IPS-18a (cell line): ENCODE measurements around the gene CD83.

Experiments
- H3K27ac ChIP-seq: one replicate; pipeline ENCODE4 v1.5.1; 2013; ENCODE audit warnings: low read length
- H3K27me3 ChIP-seq: one replicate; pipeline ENCODE4 v1.6.1; 2013; ENCODE audit warnings: mild to moderate bottlenecking, low read length; ENCODE audit not compliant: control insufficient read depth, insufficient read depth
- H3K36me3 ChIP-seq: one replicate; pipeline ENCODE4 v1.6.1; 2013; ENCODE audit warnings: low read depth, low read length; ENCODE audit not compliant: control insufficient read depth
- H3K4me1 ChIP-seq: one replicate; pipeline ENCODE4 v1.6.1; 2013; ENCODE audit warnings: low read depth, low read length; ENCODE audit not compliant: control insufficient read depth
- H3K4me3 ChIP-seq: one replicate; pipeline ENCODE4 v1.5.1; 2013; ENCODE audit warnings: low read length
- H3K9ac ChIP-seq: one replicate; pipeline ENCODE4 v1.6.1; 2013; ENCODE audit warnings: mild to moderate bottlenecking, low read length, moderate library complexity
- H3K9me3 ChIP-seq: one replicate; pipeline ENCODE4 v1.6.1; 2013; ENCODE audit warnings: low read depth, low read length; ENCODE audit not compliant: control insufficient read depth

Gene CD83

DNA sequence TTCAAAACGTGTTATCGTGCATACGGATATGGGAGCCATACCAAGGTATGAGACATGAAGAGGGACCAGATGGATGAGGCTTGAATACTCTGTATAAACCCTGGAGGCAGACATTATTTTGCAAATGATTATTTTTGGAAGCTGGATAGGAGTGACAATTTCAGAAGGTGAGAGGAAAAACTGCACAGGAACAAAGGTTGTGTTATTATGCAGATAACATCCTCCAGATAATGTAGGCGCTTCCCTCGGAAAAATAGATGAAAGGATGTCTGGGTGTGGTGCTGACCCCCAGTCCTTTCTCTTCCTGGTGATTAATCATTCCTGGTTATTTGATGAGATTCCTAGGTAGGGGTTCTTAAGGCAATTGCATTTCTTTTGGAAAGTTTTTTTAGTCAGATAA, 36.4 kb upstream of the CD83 start:
- Histone ChIP-seq H3K9ac (no peak overlapping the region), H3K36me3 (no peaks in the 10 kb centered on the region), H3K9me3 (no peaks in the 10 kb centered on the region), H3K4me1 (no peaks in the 10 kb centered on the region), H3K27ac (no peak overlapping the region), H3K27me3 (no peaks in the 10 kb centered on the region), H3K4me3 (no peak overlapping the region)

DNA sequence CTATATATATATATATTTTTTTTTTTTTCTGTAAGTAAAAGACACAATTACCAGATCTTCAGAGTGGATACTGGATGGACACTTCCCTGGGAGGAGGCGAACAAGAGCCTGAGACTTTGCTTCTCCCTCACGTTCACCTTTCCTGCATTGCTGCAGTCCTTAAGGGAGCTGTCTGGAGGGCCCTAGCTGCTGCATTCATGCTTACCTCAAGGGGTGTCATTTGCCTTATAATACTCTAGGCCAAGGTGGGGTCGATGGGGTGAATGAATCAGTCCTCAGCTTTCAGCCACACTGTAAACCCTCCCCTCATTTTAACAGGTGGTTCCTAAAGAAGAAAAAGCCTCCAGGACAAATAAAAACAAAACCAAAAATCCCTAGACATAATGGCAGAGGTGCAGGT, 34.8 kb upstream of the CD83 start:
- Histone ChIP-seq H3K9ac (no peak overlapping the region), H3K9me3 (no peaks in the 10 kb centered on the region), H3K27ac (no peak overlapping the region), H3K27me3 (no peaks in the 10 kb centered on the region), H3K4me3 (no peak overlapping the region), H3K36me3 (no peaks in the 10 kb centered on the region), H3K4me1 (no peaks in the 10 kb centered on the region)

GRCh38 chr6:14083262-14083661, 34.3 kb upstream of the CD83 start:
- no peak overlapping the region for H3K27ac ChIP-seq
- H3K36me3 ChIP-seq = no peaks in the 10 kb centered on the region
- no peaks in the 10 kb centered on the region for H3K27me3 ChIP-seq
- H3K4me1 ChIP-seq = peaks cover 5% of the 10 kb centered on the region
- H3K4me3 ChIP-seq = no peak overlapping the region
- H3K9me3 ChIP-seq = no peaks in the 10 kb centered on the region
- no peak overlapping the region for H3K9ac ChIP-seq

- Histone ChIP-seq H3K4me1 (peaks cover 9% of the 10 kb centered on the region), H3K9ac (no peak overlapping the region), H3K27me3 (no peaks in the 10 kb centered on the region), H3K36me3 (no peaks in the 10 kb centered on the region), H3K9me3 (no peaks in the 10 kb centered on the region), H3K4me3 (no peak overlapping the region), H3K27ac (no peak overlapping the region)
Measured at GRCh38 chr6:14083751-14084150, 33.8 kb upstream of the CD83 start.

DNA sequence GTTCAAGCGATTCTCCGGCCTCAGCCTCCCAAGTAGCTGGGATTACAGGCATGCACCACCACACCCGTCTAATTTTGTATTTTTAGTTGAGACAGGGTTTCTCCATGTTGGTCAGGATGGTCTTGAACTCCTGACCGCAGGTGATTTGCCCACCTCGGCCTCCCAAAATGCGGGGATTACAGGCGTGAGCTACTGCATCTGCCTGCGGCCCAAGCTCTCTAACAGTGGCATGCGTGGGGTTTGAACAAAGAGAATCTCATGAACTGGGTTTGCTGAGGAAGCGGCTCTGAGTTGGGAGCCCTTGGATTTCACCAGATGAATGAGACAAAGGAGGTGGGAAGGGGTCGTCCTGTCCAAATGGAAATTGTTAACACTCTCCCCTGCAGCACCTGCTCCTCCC, 33.2 kb upstream of the CD83 start:
- Histone ChIP-seq H3K4me3 (no peak overlapping the region), H3K9me3 (no peaks in the 10 kb centered on the region), H3K27ac (no peak overlapping the region), H3K9ac (no peak overlapping the region), H3K36me3 (no peaks in the 10 kb centered on the region), H3K4me1 (peaks cover 13% of the 10 kb centered on the region), H3K27me3 (no peaks in the 10 kb centered on the region)

- Histone ChIP-seq H3K9me3 (no peaks in the 10 kb centered on the region), H3K27ac (no peak overlapping the region), H3K36me3 (no peaks in the 10 kb centered on the region), H3K9ac (no peak overlapping the region), H3K27me3 (no peaks in the 10 kb centered on the region), H3K4me3 (no peak overlapping the region), H3K4me1 (peaks cover 13% of the 10 kb centered on the region)
Measured at GRCh38 chr6:14085176-14085787, 32.3 kb upstream of the CD83 start.

GRCh38 chr6:14086701-14087100, 30.9 kb upstream of the CD83 start:
- Histone ChIP-seq H3K4me3 (no peak overlapping the region), H3K36me3 (no peaks in the 10 kb centered on the region), H3K27me3 (no peaks in the 10 kb centered on the region), H3K9me3 (no peaks in the 10 kb centered on the region), H3K4me1 (peaks cover 13% of the 10 kb centered on the region), H3K27ac (no peak overlapping the region), H3K9ac (no peak overlapping the region)

DNA sequence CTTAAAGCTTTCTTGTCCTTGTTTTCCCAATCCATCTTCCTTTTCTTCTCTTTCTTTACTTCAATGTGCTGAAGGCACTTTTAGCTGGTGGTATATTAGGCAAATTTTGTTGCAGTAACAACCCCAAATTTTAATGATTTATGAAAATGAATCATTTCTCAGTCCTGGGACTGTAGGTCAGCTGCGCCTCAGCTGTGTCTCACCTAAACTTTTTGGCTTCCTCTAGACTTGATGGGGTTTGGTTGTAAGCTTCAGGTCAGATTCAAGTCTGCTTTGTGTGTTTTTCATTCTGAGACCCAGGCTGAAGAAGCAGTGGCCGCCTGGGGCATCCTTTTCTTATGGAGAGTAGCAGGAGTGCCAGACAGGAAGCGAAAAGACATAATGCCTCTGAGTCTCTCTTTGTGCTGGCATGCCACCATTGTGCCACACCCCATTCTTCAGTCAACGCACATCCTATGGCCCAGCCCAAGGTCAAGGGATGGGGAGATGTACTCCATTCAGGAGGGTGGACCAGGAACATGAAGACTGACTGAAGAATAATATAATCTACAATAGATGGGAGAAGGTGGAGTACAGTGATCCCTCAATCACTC, 28.9 kb upstream of the CD83 start:
- H3K9me3 ChIP-seq = no peaks in the 10 kb centered on the region
- H3K9ac ChIP-seq = no peak overlapping the region
- no peaks in the 10 kb centered on the region for H3K36me3 ChIP-seq
- H3K4me3 ChIP-seq = no peak overlapping the region
- H3K27me3 ChIP-seq = no peaks in the 10 kb centered on the region
- no peak overlapping the region for H3K27ac ChIP-seq
- peaks cover 13% of the 10 kb centered on the region for H3K4me1 ChIP-seq

DNA sequence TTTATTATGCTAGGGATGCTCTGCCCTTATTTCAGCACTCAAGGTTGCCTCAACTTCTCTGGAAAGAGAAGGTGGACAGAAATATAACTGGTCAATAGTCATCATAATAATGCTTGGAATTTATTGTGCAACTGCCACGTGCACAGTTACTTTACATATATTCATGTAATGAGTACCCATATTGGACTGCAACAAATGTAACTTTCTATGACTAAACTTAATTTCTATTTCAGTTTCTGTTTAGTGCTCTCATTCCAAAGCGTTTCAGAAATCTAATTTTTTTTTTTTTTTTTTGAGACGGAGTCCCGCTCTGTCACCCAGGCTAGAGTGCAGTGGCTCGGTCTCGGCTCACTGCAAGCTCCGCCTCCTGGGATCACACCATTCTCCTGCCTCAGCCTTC, 28.3 kb upstream of the CD83 start:
- H3K4me3 ChIP-seq = no peak overlapping the region
- H3K27me3 ChIP-seq = no peaks in the 10 kb centered on the region
- H3K9me3 ChIP-seq = no peaks in the 10 kb centered on the region
- peaks cover 13% of the 10 kb centered on the region for H3K4me1 ChIP-seq
- H3K9ac ChIP-seq = no peak overlapping the region
- no peaks in the 10 kb centered on the region for H3K36me3 ChIP-seq
- H3K27ac ChIP-seq = no peak overlapping the region

- peaks cover 13% of the 10 kb centered on the region for H3K4me1 ChIP-seq
- no peak overlapping the region for H3K4me3 ChIP-seq
- no peaks in the 10 kb centered on the region for H3K9me3 ChIP-seq
- H3K9ac ChIP-seq = no peak overlapping the region
- H3K27me3 ChIP-seq = no peaks in the 10 kb centered on the region
- H3K27ac ChIP-seq = no peak overlapping the region
- no peaks in the 10 kb centered on the region for H3K36me3 ChIP-seq
Measured at GRCh38 chr6:14091339-14091978, 26.1 kb upstream of the CD83 start.

DNA sequence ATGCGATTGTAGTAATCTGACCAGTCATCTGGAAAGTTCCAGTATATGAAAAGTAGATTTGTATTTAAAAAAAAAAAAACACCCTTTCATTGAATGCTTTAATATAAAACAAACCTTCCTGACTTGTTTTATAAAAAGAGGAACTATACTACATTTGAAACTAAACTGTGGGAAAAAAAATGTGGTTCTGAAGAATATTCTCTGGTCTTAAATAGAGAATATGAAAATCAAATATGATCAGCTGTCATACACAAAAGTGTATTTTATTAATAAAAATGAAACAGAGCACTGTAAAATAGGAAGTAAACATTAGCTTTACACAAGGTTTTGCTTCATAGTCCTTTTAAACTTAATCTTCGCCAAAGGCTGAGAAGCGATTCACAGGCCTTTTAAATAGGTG, 25.3 kb upstream of the CD83 start:
- no peak overlapping the region for H3K4me3 ChIP-seq
- no peak overlapping the region for H3K27ac ChIP-seq
- no peaks in the 10 kb centered on the region for H3K36me3 ChIP-seq
- H3K9ac ChIP-seq = no peak overlapping the region
- H3K27me3 ChIP-seq = no peaks in the 10 kb centered on the region
- H3K4me1 ChIP-seq = peaks cover 13% of the 10 kb centered on the region
- no peaks in the 10 kb centered on the region for H3K9me3 ChIP-seq
